ENCODE data around the gene PTPRG. TPM values are rescaled to one million over a fixed set of nuclear protein-coding genes. Genes with fewer than 3 reads are reported as not detected.

The PTPRG gene
- total RNA-seq, 4 donors from 2014 or later: 21.1 to 54.2 (median 30.6) TPM

DNA sequence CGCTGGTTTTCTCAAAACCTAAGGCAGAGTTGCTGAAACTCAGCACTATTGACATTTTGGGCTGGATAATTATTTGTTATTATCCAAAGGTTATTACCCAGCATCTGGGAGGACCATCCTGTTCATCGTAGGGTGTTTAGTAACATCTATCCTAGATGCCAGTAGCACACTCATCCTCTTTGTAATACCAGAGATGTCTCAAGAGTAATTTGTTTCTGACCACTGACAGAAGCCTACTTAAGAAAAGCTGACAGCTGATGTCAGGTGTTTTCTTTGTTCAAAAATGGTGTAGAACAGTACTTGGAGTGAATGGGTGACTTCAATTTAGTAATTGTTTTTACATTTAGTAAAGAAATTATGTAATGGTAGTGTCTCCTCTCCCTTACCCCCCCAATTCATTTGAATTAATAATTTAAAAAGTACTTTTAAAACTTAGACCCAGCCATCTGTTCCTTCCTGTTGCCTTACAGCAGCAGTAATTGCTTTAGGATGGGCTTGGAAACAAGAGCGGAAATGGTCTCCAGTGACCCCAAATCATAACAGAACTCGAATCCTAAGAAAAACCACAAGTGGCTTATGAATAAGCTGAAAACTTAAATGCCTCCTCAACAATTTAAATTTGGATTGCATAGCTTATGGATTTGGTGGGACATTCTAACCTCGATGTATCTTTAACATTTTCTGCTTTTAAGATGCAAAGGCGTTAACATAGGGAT lies 105.4 kb downstream of the PTPRG start:
- Histone ChIP-seq H3K27ac (no peak overlapping the region), H3K9me3 (no peaks in the 10 kb centered on the region), H3K4me1 (peaks cover 33 to 43% of the 10 kb centered on the region in 2 donors), H3K4me3 (no peak overlapping the region), H3K27me3 (no peaks in the 10 kb centered on the region), H3K36me3 (no peaks in the 10 kb centered on the region)
- intact Hi-C loops (cut with DNase I; ENCODE audit: low total_unique reads) (no loop called here), in situ Hi-C loops (cut with MboI; ENCODE audit: low sequenced_read_pairs in 4 of 4) (no loop called here)
- DNase-seq (no peak), ATAC-seq (peak in 1 of 2 donors; percentile 26)
- TF ChIP-seq, protein P1, sequence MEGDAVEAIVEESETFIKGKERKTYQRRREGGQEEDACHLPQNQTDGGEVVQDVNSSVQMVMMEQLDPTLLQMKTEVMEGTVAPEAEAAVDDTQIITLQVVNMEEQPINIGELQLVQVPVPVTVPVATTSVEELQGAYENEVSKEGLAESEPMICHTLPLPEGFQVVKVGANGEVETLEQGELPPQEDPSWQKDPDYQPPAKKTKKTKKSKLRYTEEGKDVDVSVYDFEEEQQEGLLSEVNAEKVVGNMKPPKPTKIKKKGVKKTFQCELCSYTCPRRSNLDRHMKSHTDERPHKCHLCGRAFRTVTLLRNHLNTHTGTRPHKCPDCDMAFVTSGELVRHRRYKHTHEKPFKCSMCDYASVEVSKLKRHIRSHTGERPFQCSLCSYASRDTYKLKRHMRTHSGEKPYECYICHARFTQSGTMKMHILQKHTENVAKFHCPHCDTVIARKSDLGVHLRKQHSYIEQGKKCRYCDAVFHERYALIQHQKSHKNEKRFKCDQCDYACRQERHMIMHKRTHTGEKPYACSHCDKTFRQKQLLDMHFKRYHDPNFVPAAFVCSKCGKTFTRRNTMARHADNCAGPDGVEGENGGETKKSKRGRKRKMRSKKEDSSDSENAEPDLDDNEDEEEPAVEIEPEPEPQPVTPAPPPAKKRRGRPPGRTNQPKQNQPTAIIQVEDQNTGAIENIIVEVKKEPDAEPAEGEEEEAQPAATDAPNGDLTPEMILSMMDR (IDR thresholded peaks at IDR 0.05 in 4 of 5, conservative IDR thresholded peaks at IDR 0.05 in 1 of 5): no peak
- TF ChIP-seq POLR2A (IDR thresholded peaks at IDR 0.05): no peak

DNA sequence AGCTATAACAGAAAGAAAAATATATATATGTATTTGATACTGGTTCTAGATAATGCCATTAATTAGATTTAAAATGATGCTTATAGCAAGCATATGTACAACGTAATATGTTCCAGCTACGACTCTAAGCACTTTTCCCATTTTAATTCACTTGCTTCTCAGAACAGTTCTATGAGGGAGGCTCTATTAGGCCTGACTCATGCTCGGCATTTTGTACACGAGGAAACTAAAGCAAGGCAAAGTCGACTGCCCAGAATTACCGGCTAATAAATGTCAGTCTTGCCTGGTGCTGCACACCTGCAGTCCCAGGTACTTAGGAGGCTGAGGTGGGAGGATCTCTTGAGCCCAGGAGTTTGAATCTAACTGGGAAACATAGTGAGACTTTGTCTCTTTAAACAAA lies 106.0 kb downstream of the PTPRG start:
- in situ Hi-C loops (cut with MboI; ENCODE audit: low sequenced_read_pairs in 4 of 4): no loop called here
- no peak overlapping the region for H3K4me3 ChIP-seq
- no peak for TF ChIP-seq POLR2A (IDR thresholded peaks at IDR 0.05)
- TF ChIP-seq, protein P1 (IDR thresholded peaks at IDR 0.05 in 4 of 5, conservative IDR thresholded peaks at IDR 0.05 in 1 of 5): no peak
- H3K9me3 ChIP-seq: no peaks in the 10 kb centered on the region
- intact Hi-C loops (cut with DNase I; ENCODE audit: low total_unique reads): no loop called here
- H3K27ac ChIP-seq: no peak overlapping the region
- H3K27me3 ChIP-seq: no peaks in the 10 kb centered on the region
- peaks cover 33 to 43% of the 10 kb centered on the region in 2 donors for H3K4me1 ChIP-seq
- ATAC-seq: no peak
- DNase-seq: no peak
- H3K36me3 ChIP-seq: no peaks in the 10 kb centered on the region

DNA sequence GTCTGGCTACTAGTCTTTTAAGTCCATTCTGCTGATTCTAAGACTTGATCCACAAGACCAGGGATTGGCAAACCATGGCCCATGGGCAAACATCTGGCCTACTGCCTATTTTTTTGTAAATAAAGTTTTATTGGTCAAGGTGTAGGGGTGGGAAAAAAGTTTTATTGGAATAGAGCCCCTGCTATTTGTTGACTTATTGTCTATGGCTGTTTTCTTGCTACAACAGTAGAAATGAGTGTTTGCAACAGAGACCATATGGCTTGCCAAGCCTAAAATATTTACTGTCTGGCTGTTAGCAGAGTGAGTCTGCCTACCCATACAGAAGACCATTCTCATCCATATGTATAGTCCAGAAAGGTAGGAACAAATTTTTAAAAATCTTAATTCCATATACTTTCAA lies 106.4 kb downstream of the PTPRG start:
- intact Hi-C loops (cut with DNase I; ENCODE audit: low total_unique reads): no loop called here

DNA sequence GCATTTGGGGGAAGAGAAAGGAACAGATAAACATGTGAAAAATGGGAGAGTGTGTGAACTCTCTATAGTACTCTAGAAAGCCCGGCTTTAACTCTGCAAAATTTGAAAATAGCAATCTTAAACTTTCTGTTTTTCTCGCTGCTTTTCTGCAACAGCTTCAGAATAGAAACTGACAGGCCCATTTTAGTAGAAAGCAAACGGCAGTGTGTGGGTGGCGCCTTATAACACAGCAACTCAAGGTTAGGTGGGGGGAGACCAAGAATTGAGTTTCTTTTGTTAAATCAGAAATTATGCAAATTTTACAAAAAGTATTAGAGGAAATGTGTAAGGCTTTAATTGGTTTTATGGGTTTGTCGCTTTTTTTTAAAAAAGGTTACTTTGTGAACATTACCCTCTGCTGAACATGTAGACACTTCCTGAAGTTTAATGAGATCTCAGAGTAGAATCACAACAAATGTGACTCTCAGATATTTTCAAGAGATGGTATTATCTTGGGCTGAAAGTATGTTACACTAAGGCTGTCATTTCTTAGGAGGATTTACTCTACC lies 107.0 kb downstream of the PTPRG start:
- no peak for ATAC-seq
- peaks cover 33 to 43% of the 10 kb centered on the region in 2 donors for H3K4me1 ChIP-seq

More for the DNA sequence above, 106.4 kb downstream of the PTPRG start:
- in situ Hi-C loops (cut with MboI; ENCODE audit: low sequenced_read_pairs in 4 of 4): no loop called here
- H3K9me3 ChIP-seq: no peaks in the 10 kb centered on the region
- H3K27ac ChIP-seq: no peak overlapping the region
- DNase-seq (no peak), ATAC-seq (no peak)
- no peaks in the 10 kb centered on the region for H3K27me3 ChIP-seq
- TF ChIP-seq POLR2A (IDR thresholded peaks at IDR 0.05): no peak
- TF ChIP-seq, protein P1 (IDR thresholded peaks at IDR 0.05 in 4 of 5, conservative IDR thresholded peaks at IDR 0.05 in 1 of 5): no peak
- peaks cover 33 to 43% of the 10 kb centered on the region in 2 donors for H3K4me1 ChIP-seq
- no peak overlapping the region for H3K4me3 ChIP-seq
- no peaks in the 10 kb centered on the region for H3K36me3 ChIP-seq

More for the DNA sequence above, 107.0 kb downstream of the PTPRG start:
- no peaks in the 10 kb centered on the region for H3K27me3 ChIP-seq
- no peaks in the 10 kb centered on the region for H3K9me3 ChIP-seq
- no peak for DNase-seq
- no peak overlapping the region for H3K4me3 ChIP-seq
- intact Hi-C loops (cut with DNase I; ENCODE audit: low total_unique reads): no loop called here
- TF ChIP-seq, protein P1 (IDR thresholded peaks at IDR 0.05 in 4 of 5, conservative IDR thresholded peaks at IDR 0.05 in 1 of 5): no peak
- no peak for TF ChIP-seq POLR2A (IDR thresholded peaks at IDR 0.05)
- in situ Hi-C loops (cut with MboI; ENCODE audit: low sequenced_read_pairs in 4 of 4): no loop called here
- no peak overlapping the region for H3K27ac ChIP-seq
- no peaks in the 10 kb centered on the region for H3K36me3 ChIP-seq
